Stomach (tissue), 9 donors: ENCODE data around the gene CHMP4B. TPM values are rescaled to one million over a fixed set of nuclear protein-coding genes. Genes with fewer than 3 reads are reported as not detected.

Source experiments
- DNase-seq, 2 donors: peaks; one replicate each; pipeline versions ENCODE4 v3.0.0 to v3.0.0-alpha.2; 2013 to 2019
- H3K27ac ChIP-seq, 5 donors: fragments of 200-600 bp in 4 of 5; sonication (generic) in 4 of 5; one replicate each; pipeline ENCODE4 v1.5.1; 2013 to 2019; ENCODE audit warnings: mild to moderate bottlenecking in 1 of 5, moderate library complexity in 1 of 5
- H3K27me3 ChIP-seq, 3 donors: fragments of 200-600 bp; sonication (generic); one replicate each; pipeline ENCODE4 v1.5.1; 2017 to 2019; ENCODE audit warnings: mixed run types in 1 of 3
- H3K36me3 ChIP-seq, 4 donors: fragments of 200-600 bp; sonication (generic); 1 replicate in 3 of 4; 2 replicates in 1 of 4; pipeline ENCODE4 v1.5.1; 2016 to 2019
- H3K4me1 ChIP-seq, 4 donors: fragments of 200-600 bp; sonication (generic); one replicate each; pipeline ENCODE4 v1.5.1; 2016 to 2019
- H3K4me3 ChIP-seq, 4 donors: fragments of 200-600 bp; sonication (generic) in 3 of 4; one replicate each; pipeline ENCODE4 v1.5.1; 2016 to 2019; ENCODE audit warnings: mild to moderate bottlenecking in 1 of 4
- H3K9me3 ChIP-seq, 4 donors: fragments of 200-600 bp; sonication (generic); one replicate each; pipeline ENCODE4 v1.5.1; 2016 to 2019
- CTCF ChIP-seq, 7 experiments: fragments of 450-650 bp in 4 of 7; fragments of 200-600 bp in 3 of 7; sonication (generic) in 3 of 7; IDR thresholded peaks; one replicate each; pipeline ENCODE4 v1.5.1; 2016 to 2019; ENCODE audit warnings: antibody characterized with exemption in 7 of 7, control low read depth in 2 of 7, mild to moderate bottlenecking in 1 of 7
- EP300 ChIP-seq: sonication (generic); formaldehyde crosslinking; IDR thresholded peaks from one replicate; pipeline ENCODE4 v1.6.1; 2017; ENCODE audit warnings: antibody characterized with exemption
- POLR2A ChIP-seq, 4 donors: fragments of 450-650 bp; IDR thresholded peaks; one replicate each; pipeline ENCODE4 v1.6.1; 2016; ENCODE audit warnings: antibody characterized with exemption in 4 of 4, control low read depth in 2 of 4, mild to moderate bottlenecking in 1 of 4, moderate library complexity in 1 of 4
- POLR2AphosphoS5 ChIP-seq, 3 donors: sonication (generic); formaldehyde crosslinking; IDR thresholded peaks; one replicate each; pipeline ENCODE4 v1.6.1; 2016; ENCODE audit warnings: antibody characterized with exemption in 3 of 3
- WGBS, 5 donors: extraction: QIAGEN DNeasy Blood & Tissue Kit in 3 of 5; methylation state at CpG; one replicate each; pipeline versions ENCODE4 v1.1.5 to v1.1.7; 2013 to 2018; 5-methylcytosine and 5-hydroxymethylcytosine counted together
- intact Hi-C: fragments of 100-400 bp; cut with DNase I; formaldehyde crosslinking; loops from one replicate; pipeline ENCODE4 v1.15.1; 2023; ENCODE audit warnings: low total_unique reads
- polyA plus RNA-seq, 3 donors: library from polyadenylated mRNA; stranded (reverse); fragments of 200-250 nt; gene quantifications; one replicate each; pipeline ENCODE4 v1.2.3, GENCODE V29; 2013
- total RNA-seq, 5 donors: library from RNA; depleted of rRNA; stranded (reverse); fragments of >200 nt; gene quantifications; one replicate each; pipeline versions ENCODE4 v1.1.0 to v1.2.3, GENCODE V29; 2014 to 2016
- donor health status: healthy with polysubstance abuse.
- donor health status: Bipolar disorder and iron deficiency.
- donor health status: healthy.

The CHMP4B gene
- total and polyA plus RNA-seq, 8 donors, result 48.4 to 166 (median 98.5) TPM

- H3K4me3 ChIP-seq, result no peak overlapping the region
- DNase-seq, result no peak
- no peaks in the 10 kb centered on the region for H3K4me1 ChIP-seq
- peaks cover 6 to 69% (median 58%) of the 10 kb centered on the region in 4 donors for H3K36me3 ChIP-seq
- no peaks in the 10 kb centered on the region for H3K9me3 ChIP-seq
- intact Hi-C loops, result no loop called here
- H3K27ac ChIP-seq, result no peak overlapping the region
- TF ChIP-seq POLR2AphosphoS5 (IDR thresholded peaks at IDR 0.05) (no peak), POLR2A (IDR thresholded peaks at IDR 0.05) (no peak), CTCF (IDR thresholded peaks at IDR 0.05) (no peak), EP300 (no peak)
- 95 to 98% (median 96%) methylated on average over 5 of the region's 5 CpGs for WGBS, 5 donors
- no peaks in the 10 kb centered on the region for H3K27me3 ChIP-seq
Observed at GRCh38 chr20:33765592-33765991, 45.6 kb upstream of the CHMP4B start.

- TF ChIP-seq CTCF (IDR thresholded peaks at IDR 0.05) (no peak), EP300 (no peak), POLR2AphosphoS5 (IDR thresholded peaks at IDR 0.05) (no peak), POLR2A (IDR thresholded peaks at IDR 0.05) (no peak)
- Histone ChIP-seq H3K27ac (no peak overlapping the region), H3K9me3 (no peaks in the 10 kb centered on the region), H3K36me3 (peaks cover 6 to 61% (median 53%) of the 10 kb centered on the region in 4 donors), H3K4me3 (no peak overlapping the region), H3K4me1 (no peaks in the 10 kb centered on the region), H3K27me3 (no peaks in the 10 kb centered on the region)
- no peak for DNase-seq
- WGBS, 5 donors, result 94 to 98% (median 96%) methylated on average over 9 of the region's 9 CpGs
- intact Hi-C loops, result no loop called here
Observed at GRCh38 chr20:33766686-33767085, 44.5 kb upstream of the CHMP4B start.

GRCh38 chr20:33767777-33768138 lies 43.4 kb upstream of the CHMP4B start:
- no peaks in the 10 kb centered on the region for H3K4me1 ChIP-seq
- H3K27ac ChIP-seq, result no peak overlapping the region
- H3K27me3 ChIP-seq, result no peaks in the 10 kb centered on the region
- 90 to 98% (median 91%) methylated on average over 2 of the region's 2 CpGs for WGBS, 5 donors
- H3K9me3 ChIP-seq, result no peaks in the 10 kb centered on the region
- no peak for TF ChIP-seq POLR2A (IDR thresholded peaks at IDR 0.05)
- no peak for TF ChIP-seq CTCF (IDR thresholded peaks at IDR 0.05)
- TF ChIP-seq POLR2AphosphoS5 (IDR thresholded peaks at IDR 0.05), result no peak
- TF ChIP-seq EP300, result no peak
- H3K36me3 ChIP-seq, result peaks cover 6 to 55% (median 49%) of the 10 kb centered on the region in 4 donors
- DNase-seq, result no peak
- no peak overlapping the region for H3K4me3 ChIP-seq
- intact Hi-C loops, result no loop called here

GRCh38 chr20:33769043-33769442 lies 42.1 kb upstream of the CHMP4B start:
- DNase-seq, result no peak
- intact Hi-C loops, result no loop called here
- H3K27me3 ChIP-seq, result no peaks in the 10 kb centered on the region
- no peaks in the 10 kb centered on the region for H3K9me3 ChIP-seq
- TF ChIP-seq EP300, result no peak
- TF ChIP-seq CTCF (IDR thresholded peaks at IDR 0.05), result no peak
- TF ChIP-seq POLR2A (IDR thresholded peaks at IDR 0.05), result no peak
- TF ChIP-seq POLR2AphosphoS5 (IDR thresholded peaks at IDR 0.05), result no peak
- no peak overlapping the region for H3K27ac ChIP-seq
- no peaks in the 10 kb centered on the region for H3K4me1 ChIP-seq
- peaks cover 6 to 51% (median 48%) of the 10 kb centered on the region in 4 donors for H3K36me3 ChIP-seq
- WGBS, 5 donors, result 83 to 93% (median 85%) methylated on average over 4 of the region's 4 CpGs
- H3K4me3 ChIP-seq, result no peak overlapping the region
